Uterus (tissue), 2 donors: ENCODE results near the gene INTS1.

Experiments used
- POLR2A ChIP-seq, 2 donors: fragments of 450-650 bp; IDR thresholded peaks; one replicate each; pipeline ENCODE4 v1.6.1; 2016; ENCODE audit warnings: antibody characterized with exemption in 2 of 2, mild to moderate bottlenecking in 1 of 2, moderate library complexity in 1 of 2
- TF ChIP-seq, protein P1 (sequence below), 4 experiments: fragments of 200-600 bp in 2 of 4; fragments of 450-650 bp in 2 of 4; sonication (generic) in 2 of 4; IDR thresholded peaks; one replicate each; pipeline ENCODE4 v1.5.1; 2016 to 2019; ENCODE audit warnings: antibody characterized with exemption in 4 of 4, mild to moderate bottlenecking in 2 of 4, moderate library complexity in 1 of 4

GRCh38 chr7:1489336-1489735 lies 14.9 kb downstream of the INTS1 start:
- TF ChIP-seq, protein P1, sequence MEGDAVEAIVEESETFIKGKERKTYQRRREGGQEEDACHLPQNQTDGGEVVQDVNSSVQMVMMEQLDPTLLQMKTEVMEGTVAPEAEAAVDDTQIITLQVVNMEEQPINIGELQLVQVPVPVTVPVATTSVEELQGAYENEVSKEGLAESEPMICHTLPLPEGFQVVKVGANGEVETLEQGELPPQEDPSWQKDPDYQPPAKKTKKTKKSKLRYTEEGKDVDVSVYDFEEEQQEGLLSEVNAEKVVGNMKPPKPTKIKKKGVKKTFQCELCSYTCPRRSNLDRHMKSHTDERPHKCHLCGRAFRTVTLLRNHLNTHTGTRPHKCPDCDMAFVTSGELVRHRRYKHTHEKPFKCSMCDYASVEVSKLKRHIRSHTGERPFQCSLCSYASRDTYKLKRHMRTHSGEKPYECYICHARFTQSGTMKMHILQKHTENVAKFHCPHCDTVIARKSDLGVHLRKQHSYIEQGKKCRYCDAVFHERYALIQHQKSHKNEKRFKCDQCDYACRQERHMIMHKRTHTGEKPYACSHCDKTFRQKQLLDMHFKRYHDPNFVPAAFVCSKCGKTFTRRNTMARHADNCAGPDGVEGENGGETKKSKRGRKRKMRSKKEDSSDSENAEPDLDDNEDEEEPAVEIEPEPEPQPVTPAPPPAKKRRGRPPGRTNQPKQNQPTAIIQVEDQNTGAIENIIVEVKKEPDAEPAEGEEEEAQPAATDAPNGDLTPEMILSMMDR (IDR thresholded peaks at IDR 0.05) = no peak
- TF ChIP-seq POLR2A (IDR thresholded peaks at IDR 0.05) = no peak
